NCI-H1048 (cell line): ENCODE data around the gene AGK.
"Not testable (repeated sequence)": the region's sequence is repeated elsewhere in the genome, so short reads cannot be mapped to it uniquely, and the experiment has no call there.

Experiments
- DNase-seq: peaks from one replicate; lab custom pipeline; 2025; lab: John Stamatoyannopoulos, UW

AGK gene

DNA sequence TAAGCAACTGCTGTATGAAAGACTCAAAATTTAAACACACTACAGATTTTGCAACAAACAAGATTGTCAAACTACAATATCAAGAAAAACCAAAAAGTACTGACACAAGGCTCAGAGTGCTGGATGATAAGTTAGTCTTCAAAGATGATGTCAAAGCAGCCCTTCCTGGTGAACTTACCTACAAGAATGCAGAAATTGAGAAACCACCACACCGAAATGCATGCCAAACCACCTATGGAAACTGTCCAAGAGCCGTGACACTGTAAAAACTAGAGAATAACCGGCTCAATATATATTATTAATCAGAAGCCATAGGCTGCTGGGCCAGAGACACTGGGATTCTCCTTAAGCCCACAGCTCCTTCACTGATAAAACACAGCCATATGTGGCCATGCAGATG, 125.4 kb downstream of the AGK start:
- DNase-seq = no peak

DNA sequence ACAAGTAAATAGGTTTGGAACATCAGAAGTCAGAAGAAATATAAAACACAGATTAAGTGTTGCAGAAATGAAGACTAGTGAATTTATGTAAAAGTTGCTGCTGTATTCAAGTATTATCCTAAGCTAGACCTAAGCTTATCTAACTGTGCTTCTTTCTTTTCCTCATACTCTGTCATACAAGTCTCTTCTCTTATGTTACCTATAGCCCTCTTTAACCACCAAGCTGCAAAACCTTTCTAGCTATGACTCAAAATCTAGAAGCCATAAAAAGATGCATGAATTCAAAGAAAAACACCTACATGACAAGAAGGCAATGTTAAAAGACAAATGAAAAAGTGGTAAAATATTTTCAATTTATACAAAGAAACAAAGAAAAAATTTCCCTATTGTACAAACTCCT, 127.8 kb downstream of the AGK start:
- DNase-seq = no peak

DNA sequence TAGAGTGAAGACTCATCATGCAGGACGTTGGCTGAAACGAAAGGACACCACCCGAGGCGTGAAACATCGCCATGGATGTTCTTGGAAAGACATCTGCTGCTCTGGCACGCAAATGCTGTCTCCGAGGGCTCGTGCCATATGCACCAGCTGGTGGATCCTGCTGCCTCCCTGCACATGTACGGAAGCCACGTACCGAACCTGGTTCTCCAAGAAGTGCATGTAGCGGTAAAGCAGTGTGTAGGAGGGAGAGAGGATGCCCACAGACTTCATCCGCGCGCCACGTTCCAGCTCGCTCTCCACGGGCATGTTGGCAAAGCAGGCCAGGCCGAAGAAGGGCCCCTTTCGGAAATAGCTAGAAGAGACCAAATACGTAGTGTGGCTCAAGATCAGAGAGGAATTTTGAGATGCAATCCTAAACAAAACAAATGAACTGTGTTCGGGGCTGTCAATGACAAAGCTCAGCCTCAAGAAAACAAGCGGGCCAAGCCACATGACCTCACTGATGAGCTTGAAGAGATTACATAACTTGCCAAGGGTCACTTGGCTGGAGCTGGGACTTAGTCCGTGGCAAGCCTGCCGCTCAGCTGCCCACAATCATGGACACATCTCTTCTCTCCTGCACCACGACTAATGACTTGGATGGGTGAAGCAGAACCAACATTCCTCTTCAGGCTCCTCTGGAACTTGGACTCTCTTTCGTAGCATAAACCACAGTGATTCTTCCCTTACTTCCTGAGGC, 134.2 kb downstream of the AGK start:
- DNase-seq = no peak

DNA sequence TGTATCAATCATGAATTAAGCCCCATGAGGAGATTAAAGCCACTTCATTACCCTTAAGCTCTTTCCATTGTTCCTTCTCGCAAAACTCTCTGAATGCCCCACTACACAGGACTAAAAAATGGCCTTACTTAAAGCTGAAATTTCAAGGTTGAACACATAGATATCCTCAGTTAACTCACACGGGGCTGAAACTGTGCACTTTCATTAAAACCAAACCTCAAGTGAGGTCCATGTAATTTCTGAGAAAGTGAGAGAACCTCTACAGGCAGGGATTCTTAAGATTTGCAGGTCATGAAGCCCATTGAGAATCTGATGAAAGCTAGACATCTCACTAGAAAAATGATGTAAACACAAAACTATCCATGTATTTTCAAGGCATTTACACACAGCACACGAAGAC, 134.9 kb downstream of the AGK start:
- DNase-seq = no peak

DNA sequence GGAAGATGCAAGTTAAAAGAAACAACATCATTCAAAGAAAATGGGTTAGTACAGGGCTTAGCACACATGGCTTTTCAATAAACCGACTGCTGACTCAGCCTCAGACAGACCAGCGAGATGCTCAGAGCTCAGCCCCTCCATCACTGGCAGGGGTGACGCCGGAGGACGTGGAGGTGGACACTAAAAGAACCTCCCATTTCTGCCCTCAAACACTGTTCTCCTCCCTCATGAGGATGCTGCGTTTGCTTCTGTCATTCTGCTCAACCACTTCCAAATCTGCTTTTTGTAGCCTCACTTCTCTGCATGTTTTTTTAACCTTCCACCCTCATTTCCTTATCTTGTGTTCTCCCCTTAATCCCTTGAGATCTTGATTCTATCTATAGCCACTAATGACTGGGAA, 135.5 kb downstream of the AGK start:
- DNase-seq = no peak

DNA sequence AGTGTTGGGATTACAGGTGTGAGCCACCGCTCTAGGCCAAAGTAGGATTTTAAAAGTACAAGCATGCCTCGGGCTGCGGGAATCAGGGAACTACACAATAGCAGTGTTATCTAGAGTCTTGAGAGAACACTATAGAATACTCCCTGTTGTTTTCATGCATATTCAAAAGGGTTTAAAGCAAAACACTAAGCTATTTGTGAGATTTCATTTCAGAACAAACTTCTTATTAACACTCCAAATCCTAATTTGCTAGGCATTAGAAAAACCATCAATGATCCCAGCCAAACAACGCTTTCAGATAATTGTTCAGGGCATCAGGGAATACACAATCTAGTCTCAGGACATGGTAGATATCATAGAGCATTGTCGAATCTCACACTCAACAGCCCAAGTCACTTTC, 136.8 kb downstream of the AGK start:
- DNase-seq = no peak

DNA sequence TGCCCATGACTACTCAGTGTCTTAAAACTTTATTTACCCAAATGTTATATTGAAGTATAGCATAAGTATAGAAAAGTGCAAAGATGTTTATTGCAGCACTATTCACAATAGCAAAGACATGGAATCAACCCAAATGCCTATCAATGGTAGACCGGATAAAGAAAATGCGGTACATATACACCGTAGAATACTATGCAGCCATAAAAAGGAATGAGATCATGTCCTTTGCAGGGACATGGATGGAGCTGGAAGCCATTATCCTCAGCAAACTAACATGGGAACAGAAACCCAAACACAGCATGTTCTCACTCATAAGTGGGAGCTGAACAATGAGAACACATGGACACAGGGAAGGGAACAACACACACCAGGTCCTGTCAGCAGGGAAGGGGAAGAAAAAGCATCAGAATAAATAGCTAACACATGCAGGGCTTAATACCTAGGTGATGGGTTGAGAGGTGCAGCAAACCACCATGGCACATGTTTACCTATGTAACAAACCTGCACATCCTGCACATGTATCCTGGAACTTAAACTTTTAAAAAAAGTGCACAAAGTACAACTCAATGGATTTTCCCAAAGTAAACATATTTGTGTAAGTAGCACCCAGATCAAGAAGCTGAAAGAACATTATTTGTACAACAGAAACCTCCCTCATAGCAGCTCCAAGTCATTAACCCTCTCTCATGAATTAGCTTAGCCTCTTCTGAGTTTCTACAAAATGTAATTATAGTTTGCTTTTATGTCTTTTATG, 138.0 kb downstream of the AGK start:
- DNase-seq = not testable (repeated sequence)

DNA sequence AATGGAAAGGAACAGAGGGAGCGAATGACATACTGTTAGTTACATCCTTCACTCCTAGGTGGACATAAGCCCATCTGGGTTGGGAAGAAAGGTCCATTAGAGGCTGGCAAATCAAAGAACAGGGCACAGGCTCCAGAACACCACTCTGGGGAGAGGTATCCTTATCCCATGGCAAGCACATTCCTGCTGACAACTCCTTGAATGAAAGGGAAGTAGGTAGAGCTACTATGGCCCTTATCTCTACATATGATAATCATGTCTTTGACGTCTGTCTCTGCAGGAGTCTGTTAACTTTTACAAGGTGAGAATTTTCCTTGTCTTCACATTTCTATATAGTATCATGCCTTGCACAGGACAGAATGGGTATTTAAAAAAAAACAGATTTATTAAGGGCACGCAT, 140.3 kb downstream of the AGK start:
- no peak for DNase-seq

DNA sequence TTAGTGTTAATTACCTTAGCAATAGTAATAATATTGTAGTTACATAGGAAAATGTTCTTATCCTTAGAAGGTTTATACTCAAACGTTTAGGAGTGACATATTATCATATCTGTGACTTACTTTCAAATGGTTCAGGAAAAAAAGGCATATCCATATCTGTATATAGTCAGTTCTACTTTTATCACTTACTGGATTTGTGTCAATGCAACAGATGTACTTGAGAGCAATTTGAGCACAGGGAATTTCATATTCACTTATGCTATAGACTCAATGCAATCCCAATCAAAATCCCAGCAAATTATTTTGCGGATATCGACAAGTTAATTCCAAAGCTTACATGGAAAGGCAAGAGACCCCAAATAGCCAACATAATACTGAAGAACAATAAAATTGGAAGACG, 140.8 kb downstream of the AGK start:
- DNase-seq = no peak

DNA sequence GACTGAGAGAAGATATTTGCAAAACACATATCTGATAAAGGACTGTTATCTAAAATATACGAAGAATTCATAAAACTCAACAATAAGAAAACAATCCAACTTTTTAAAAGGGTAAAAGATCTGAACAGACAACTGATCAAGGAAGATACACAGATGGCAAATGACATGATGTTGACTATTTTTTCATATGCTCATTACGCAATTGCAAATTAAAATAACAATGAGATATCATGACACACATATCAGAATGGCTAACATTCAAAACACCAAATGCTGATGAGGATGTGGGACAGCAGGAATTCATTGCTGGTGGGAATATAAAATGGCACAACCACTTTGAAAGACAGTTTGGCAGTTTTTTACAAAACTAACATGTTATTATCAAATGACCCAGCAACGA, 141.9 kb downstream of the AGK start:
- DNase-seq = no peak

DNA sequence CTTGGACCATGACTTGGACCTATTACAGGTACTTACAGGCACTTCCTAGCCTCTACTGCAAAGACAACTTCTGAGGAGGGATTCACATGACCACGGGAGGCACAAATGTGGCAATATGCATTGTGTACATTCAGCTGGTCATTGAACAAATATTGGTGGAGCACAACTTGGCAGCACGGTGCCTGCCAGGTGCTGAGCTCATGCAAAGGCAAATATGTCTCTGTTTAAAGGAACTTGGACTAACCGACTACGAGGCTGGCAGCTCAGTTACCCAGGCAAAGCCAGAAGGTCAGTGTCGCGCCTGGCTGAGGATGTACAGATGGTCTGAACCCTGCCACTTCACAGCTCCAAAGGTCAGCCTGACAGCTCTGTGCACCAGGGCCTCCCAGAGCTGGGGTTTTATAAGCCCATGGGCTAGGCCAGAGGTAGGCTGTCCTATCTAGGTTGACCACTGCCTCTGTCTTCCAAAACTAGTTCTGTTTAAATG, 144.6 kb downstream of the AGK start:
- DNase-seq = no peak

DNA sequence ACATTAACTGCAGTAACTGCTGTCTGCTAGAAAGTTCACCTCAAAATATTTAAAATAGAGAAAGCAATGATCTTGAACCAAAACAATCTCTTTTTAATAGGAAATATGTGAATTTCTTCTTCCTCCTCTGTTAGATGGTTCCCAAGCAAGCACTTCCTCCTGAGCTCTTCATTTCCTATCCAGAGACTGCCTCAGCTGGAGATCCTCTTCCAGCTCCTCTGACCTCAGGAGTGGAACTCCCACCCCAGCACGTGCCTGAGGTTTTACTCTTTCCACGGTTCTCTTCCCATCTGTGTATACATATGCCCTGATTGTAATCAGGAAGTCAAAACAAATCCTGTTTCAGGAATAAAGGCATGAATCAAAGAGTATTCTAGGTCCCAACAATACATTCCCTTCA, 145.1 kb downstream of the AGK start:
- no peak for DNase-seq

DNA sequence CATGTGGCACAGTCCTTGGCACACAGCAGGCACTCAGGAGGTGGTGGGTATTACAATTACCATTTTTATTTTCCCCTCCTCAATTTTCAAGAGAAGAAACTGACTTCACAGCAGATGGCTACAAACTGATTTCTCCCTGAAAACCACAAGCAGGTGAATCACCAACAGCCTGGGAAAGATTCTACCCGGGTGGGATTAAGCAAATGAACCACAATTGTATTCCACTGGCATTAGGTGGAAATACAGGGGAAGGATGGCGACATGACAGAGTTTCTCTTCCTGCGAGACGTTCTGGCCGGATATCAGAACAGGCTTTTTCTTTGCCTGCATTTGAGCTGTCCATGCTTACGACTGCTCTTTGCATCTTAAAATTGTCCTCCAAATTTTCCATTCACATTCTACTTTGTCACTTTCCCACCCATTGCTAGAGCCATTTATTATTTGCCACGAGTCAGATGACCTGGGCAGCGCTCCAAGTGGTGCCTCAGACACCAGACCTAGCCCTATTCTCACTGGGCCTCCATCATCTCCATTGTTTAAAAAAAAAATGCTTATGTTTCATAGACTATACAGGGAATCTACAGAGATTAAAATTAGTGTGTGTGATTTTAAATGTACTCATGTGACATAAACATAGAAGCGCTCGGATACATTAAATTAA, 146.1 kb downstream of the AGK start:
- no peak for DNase-seq

DNA sequence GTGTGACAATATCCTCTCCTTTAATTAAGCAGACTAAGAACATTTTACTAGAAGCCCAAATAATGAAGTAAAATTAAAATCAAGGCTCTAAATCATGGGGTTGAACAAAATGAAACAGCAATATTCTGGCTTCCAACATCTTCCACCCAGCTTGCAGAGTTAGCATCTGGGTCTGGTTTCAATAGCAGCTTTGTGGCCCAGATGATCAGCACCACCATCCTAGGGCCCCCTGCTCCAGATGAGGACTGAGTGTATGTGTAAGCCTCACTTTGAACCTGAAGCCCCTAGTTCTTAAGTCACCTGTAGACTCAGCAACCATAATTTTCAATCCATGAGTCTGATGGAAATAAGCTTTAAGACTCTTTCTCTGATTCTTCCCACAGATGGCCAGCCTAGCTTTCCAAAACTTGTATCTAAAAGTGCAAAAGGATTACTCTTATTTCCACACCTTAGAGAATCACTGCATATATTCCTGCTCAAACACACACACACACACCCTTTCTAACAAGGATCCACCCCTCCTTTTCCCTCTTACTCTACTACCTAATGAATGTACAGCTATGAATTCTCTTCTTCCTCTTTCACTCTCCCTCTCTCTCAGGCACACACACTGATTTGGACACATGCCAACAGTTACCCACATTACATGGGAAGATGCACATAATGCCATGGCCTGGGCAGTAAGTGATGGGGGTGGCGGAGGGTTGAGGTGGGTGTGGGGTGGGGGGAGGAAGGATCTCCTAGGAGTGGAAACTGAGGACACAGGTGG, 147.2 kb downstream of the AGK start:
- DNase-seq = no peak

DNA sequence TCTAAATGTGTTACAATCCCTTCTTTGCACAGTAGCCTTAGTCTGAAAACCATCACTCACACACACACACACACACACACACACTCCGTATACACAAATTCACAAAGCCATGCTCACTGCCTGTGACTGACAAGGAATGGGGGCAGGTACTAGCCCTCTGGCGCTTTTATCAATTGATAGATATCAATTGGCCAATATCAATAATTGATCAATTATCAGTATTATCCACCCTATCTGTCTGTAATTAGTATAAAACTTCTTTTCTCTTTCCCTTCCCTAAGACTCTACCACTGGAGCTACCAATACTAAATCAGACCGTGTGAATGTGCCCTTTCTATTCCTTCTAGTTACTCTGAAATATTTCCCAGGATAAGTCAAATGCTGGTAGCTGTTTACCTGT, 148.7 kb downstream of the AGK start:
- no peak for DNase-seq

DNA sequence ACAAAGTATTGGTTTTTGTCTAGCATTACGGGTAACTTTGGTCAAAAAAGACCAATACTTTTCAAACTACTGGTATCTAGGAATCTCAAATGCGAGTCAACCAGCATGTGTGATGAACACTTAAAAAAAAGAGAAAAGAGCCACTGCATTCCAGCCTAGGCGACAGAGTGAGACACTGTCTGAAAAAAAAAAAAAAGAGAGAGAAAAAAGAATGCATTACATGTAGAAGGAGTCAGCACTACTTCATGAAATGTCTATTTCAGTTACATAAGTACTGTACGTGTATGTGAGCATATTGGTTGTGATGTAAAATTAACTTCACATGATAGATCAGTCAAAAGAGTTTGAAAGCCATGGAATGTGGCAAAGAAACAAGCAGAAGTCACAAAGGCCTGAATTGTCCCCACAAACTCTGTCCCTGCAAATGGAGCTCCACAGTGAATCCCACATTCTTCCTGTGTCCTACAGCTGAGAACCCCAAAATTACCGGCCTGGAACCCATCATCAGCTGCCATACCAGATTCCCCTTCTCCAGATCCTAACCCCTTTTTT, 149.2 kb downstream of the AGK start:
- no peak for DNase-seq

DNA sequence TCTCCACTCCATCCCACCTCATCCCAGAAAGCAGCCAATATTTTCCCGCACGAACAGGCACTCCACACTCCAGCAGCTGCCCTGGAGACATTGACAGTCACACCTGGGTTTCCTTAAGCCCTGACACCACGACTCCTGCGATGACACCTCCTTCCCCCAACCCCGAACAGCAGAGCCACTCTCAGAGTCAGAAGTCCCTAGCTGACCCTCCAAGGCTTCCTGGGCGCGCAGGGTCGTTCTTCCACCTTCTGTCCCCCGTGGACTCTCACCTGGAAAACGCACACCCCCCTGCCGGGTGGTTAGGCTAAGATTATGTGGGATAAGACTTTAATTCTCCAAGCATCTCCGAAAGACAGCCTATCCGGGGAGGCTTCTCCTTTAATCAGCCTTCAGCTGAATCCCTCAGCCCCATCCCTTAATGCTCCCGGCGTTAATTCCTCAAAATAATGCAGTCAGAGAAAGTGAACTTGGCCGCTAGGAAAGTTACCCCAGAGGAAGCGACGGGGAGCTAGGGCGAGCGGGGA, 149.7 kb downstream of the AGK start:
- DNase-seq = no peak

DNA sequence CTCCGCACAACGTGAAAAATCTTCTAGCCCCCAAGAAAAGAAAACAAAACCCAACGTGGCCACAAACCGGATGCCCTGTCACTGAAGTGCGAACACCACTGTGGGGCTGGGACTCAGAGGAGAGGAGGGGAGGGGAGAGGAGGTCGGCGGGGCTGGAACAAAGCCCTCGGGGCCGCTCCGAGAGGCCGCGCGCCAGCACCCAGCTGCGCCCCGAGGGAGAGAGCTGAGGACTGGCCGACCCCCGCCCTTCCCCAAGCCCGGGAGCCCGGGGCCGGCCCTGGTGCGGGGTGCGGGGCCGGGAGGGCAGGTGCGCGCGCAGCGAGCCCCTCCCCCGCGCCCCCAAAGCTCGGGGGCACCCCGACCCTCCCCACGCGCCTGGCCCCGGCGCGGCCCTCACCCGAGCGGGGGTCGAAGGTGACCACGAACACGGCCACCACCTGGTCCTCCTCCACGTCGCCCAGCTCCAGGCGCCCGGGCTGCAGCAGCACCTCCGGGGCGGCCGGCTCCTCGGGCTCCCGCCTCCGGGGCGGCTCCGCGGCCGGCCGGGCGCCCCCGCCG, 150.4 kb downstream of the AGK start:
- no peak for DNase-seq

DNA sequence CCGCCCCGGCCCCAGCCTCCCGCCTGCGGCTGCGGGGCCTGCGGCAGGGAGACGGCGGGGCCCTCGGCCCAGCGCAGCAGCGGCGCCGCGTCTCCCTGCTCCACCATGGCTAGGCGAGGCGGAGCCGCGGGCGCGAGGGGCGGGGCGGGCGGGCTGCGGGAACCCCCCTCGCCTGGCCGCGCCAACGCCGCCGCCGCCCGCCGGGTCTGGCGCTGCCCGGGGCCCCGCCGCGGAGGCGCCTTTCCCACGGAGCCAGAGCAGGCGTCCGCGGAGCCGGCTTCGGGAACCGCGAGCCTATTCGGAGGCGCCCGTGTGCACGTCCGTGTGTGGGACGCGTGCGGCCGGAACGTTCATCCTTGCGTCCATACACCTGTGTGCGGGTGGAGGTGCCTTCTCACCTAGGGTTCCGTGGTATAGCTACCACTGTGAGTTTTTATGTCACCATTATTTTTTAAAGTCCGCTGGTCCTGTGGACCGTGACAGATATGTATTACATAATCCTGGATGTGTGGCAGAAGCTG, 150.9 kb downstream of the AGK start, which contains the start of gene DENND11:
Gene DENND11, minus strand, starts transcription at position 120 of the 521 bp plus-strand sequence. Its CDS starts 13 bp downstream, at position 107.
- DNase-seq = no peak

DNA sequence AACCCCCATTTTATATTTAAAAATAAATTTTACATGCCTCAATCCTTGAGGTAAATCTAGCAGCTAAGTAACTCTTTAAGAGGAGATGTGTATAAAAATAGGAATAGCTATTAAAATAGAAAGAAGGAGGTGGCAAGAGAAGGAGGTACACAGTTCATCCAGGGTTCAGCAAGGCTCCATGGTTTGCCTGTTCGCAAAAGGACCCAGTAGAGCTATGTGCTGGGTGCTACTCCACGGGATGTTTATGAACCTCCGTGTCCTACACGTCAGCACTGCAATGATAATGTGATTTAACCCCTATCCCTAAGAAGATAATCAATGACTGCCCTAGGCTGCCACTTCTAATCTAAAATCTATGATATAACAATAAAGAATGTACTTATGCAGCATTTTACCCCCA, 151.7 kb downstream of the AGK start:
- DNase-seq = no peak

DNA sequence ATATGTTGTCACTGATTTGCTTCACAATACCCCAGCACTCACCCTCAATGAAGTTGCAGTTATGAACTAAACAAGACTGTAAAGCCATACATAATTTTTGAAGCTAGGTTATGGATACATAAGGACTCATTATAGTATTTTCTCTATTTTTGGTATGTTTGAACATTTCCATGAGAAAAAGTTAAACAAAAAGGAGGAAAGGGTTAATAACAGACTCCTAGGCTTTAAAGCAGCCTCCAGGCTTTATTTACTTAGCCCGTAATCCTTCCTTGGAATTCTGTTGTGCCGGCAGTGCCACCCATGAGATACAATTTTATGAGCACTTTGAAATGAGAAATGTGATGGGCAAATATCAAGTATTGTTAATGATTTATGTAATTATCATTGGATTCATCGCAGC, 152.9 kb downstream of the AGK start:
- no peak for DNase-seq
